ENCODE results near the gene LRRC58. TPM values are rescaled to one million over a fixed set of nuclear protein-coding genes. Genes with fewer than 3 reads are reported as not detected.

Gene LRRC58
- total RNA-seq, 1 donor from 2014 or later, result 21.8 TPM

GRCh38 chr3:120364821-120365220, 15.7 kb upstream of the LRRC58 start:
- no peak for DNase-seq

GRCh38 chr3:120364101-120364500, 14.9 kb upstream of the LRRC58 start:
- no peak for ATAC-seq
- H3K27me3 ChIP-seq, result no peaks in the 10 kb centered on the region

More at GRCh38 chr3:120364821-120365220, 15.7 kb upstream of the LRRC58 start:
- Histone ChIP-seq H3K4me3 (no peak overlapping the region), H3K27ac (no peak overlapping the region), H3K9me3 (no peaks in the 10 kb centered on the region), H3K27me3 (no peaks in the 10 kb centered on the region), H3K36me3 (no peaks in the 10 kb centered on the region), H3K4me1 (no peaks in the 10 kb centered on the region)
- TF ChIP-seq, protein P1, sequence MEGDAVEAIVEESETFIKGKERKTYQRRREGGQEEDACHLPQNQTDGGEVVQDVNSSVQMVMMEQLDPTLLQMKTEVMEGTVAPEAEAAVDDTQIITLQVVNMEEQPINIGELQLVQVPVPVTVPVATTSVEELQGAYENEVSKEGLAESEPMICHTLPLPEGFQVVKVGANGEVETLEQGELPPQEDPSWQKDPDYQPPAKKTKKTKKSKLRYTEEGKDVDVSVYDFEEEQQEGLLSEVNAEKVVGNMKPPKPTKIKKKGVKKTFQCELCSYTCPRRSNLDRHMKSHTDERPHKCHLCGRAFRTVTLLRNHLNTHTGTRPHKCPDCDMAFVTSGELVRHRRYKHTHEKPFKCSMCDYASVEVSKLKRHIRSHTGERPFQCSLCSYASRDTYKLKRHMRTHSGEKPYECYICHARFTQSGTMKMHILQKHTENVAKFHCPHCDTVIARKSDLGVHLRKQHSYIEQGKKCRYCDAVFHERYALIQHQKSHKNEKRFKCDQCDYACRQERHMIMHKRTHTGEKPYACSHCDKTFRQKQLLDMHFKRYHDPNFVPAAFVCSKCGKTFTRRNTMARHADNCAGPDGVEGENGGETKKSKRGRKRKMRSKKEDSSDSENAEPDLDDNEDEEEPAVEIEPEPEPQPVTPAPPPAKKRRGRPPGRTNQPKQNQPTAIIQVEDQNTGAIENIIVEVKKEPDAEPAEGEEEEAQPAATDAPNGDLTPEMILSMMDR (IDR thresholded peaks at IDR 0.05), result no peak
- intact Hi-C loops (cut with DNase I), result no loop called here
- no peak for ATAC-seq

DNA sequence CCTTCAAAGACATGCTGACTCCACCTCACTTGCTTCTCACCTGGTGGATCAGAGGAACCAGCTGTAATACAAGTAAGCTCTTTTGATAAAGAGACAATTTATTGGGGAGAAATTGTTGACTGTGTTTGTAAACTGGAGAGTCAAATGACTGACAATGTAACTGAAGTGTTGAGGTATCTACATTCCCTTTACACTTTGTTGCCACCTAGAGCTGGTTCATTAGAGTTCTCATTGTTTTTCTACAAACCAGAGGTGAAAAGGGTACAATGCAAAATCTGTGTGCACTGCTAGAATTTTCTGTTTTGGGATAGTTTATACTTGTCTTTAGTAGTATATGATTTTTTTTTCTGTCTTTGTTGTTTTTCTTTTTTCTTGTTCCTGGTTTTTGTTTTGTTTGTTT, 8.7 kb upstream of the LRRC58 start:
- intact Hi-C loops (cut with DNase I), result no loop called here
- ATAC-seq, result no peak
- no peak for DNase-seq
- H3K36me3 ChIP-seq, result no peaks in the 10 kb centered on the region
- H3K4me1 ChIP-seq, result no peaks in the 10 kb centered on the region
- TF ChIP-seq, protein P1 (IDR thresholded peaks at IDR 0.05), result no peak
- H3K4me3 ChIP-seq, result no peak overlapping the region
- H3K27me3 ChIP-seq, result no peaks in the 10 kb centered on the region
- H3K27ac ChIP-seq, result no peak overlapping the region
- no peaks in the 10 kb centered on the region for H3K9me3 ChIP-seq

More at GRCh38 chr3:120364101-120364500, 14.9 kb upstream of the LRRC58 start:
- no peak overlapping the region for H3K27ac ChIP-seq
- DNase-seq, result no peak
- H3K4me3 ChIP-seq, result no peak overlapping the region
- no peaks in the 10 kb centered on the region for H3K4me1 ChIP-seq
- TF ChIP-seq, protein P1 (IDR thresholded peaks at IDR 0.05), result no peak
- intact Hi-C loops (cut with DNase I), result no loop called here
- H3K9me3 ChIP-seq, result no peaks in the 10 kb centered on the region
- H3K36me3 ChIP-seq, result no peaks in the 10 kb centered on the region

DNA sequence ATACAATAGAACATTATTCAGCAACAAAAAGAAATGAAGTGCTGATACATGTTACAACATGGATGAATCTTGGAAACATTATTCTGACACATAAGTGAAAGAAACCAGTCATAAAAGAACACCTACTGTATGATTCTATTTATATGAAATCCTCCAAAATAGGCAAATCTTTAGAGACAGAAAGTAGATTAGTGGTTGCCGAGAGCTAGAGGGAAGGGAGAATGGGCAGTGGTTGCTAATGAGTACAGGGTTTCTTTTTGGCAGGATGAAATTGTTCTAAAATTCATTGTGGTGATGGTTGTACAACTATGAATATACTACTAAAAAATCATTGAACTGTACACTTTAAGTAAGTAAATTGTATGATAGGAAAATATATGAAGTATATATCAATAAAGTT, 6.3 kb upstream of the LRRC58 start:
- no peak overlapping the region for H3K4me3 ChIP-seq
- intact Hi-C loops (cut with DNase I), result no loop called here
- no peak overlapping the region for H3K27ac ChIP-seq
- no peaks in the 10 kb centered on the region for H3K27me3 ChIP-seq
- TF ChIP-seq, protein P1 (IDR thresholded peaks at IDR 0.05), result no peak
- H3K9me3 ChIP-seq, result no peaks in the 10 kb centered on the region
- H3K4me1 ChIP-seq, result no peaks in the 10 kb centered on the region
- H3K36me3 ChIP-seq, result no peaks in the 10 kb centered on the region
- DNase-seq (no peak), ATAC-seq (no peak)

GRCh38 chr3:120353463-120353862, 4.3 kb upstream of the LRRC58 start:
- no peak for ATAC-seq
- TF ChIP-seq, protein P1 (IDR thresholded peaks at IDR 0.05), result no peak
- Histone ChIP-seq H3K27me3 (no peaks in the 10 kb centered on the region), H3K4me3 (no peak overlapping the region), H3K9me3 (no peaks in the 10 kb centered on the region), H3K4me1 (no peaks in the 10 kb centered on the region), H3K36me3 (no peaks in the 10 kb centered on the region), H3K27ac (no peak overlapping the region)
- intact Hi-C loops (cut with DNase I), result no loop called here
- DNase-seq, result no peak

GRCh38 chr3:120352017-120352416, 2.9 kb upstream of the LRRC58 start:
- H3K27me3 ChIP-seq, result no peaks in the 10 kb centered on the region
- no peak for ATAC-seq
- H3K9me3 ChIP-seq, result no peaks in the 10 kb centered on the region
- no peaks in the 10 kb centered on the region for H3K36me3 ChIP-seq
- TF ChIP-seq, protein P1 (IDR thresholded peaks at IDR 0.05), result no peak
- peaks cover 9% of the 10 kb centered on the region for H3K4me1 ChIP-seq
- intact Hi-C loops (cut with DNase I), result no loop called here
- DNase-seq, result no peak
- H3K27ac ChIP-seq, result no peak overlapping the region
- no peak overlapping the region for H3K4me3 ChIP-seq
